HG02970 (cell line): Measurements from ENCODE around the gene SH3PXD2B.

Experiments
- ATAC-seq: cut with Tn5 transposase; IDR thresholded peaks from one replicate; pipeline ENCODE4 v1.9.1; 2021; ENCODE audit warnings: mild to moderate bottlenecking, moderate library complexity, moderate number of reproducible peaks; ENCODE audit not compliant: unreplicated experiment, low FRiP score

Gene SH3PXD2B

GRCh38 chr5:172437445-172438318, 16.6 kb downstream of the SH3PXD2B start:
- ATAC-seq, result no peak

- no peak for ATAC-seq
These were observed 17.4 kb downstream of the SH3PXD2B start for GRCh38 chr5:172436879-172437369.

- no peak for ATAC-seq
These were observed 18.0 kb downstream of the SH3PXD2B start for GRCh38 chr5:172436078-172436878.

- no peak for ATAC-seq
These were observed 18.8 kb downstream of the SH3PXD2B start for GRCh38 chr5:172435362-172436077.

GRCh38 chr5:172434251-172434650, 20.1 kb downstream of the SH3PXD2B start:
- no peak for ATAC-seq

GRCh38 chr5:172433513-172433912, 20.8 kb downstream of the SH3PXD2B start:
- ATAC-seq, result no peak

GRCh38 chr5:172433071-172433470, 21.3 kb downstream of the SH3PXD2B start:
- no peak for ATAC-seq

GRCh38 chr5:172430354-172430753, 24.0 kb downstream of the SH3PXD2B start:
- ATAC-seq, result no peak

GRCh38 chr5:172429201-172429940, 25.0 kb downstream of the SH3PXD2B start:
- ATAC-seq, result no peak

- ATAC-seq, result no peak
These were observed 25.8 kb downstream of the SH3PXD2B start for GRCh38 chr5:172428224-172429166.

- ATAC-seq, result no peak
These were observed 27.1 kb downstream of the SH3PXD2B start for GRCh38 chr5:172427202-172427601.

- ATAC-seq, result no peak
These were observed 28.2 kb downstream of the SH3PXD2B start for GRCh38 chr5:172426086-172426485.

GRCh38 chr5:172425402-172425801, 28.9 kb downstream of the SH3PXD2B start:
- ATAC-seq, result no peak

- ATAC-seq, result no peak
These were observed 29.5 kb downstream of the SH3PXD2B start for GRCh38 chr5:172424808-172425207.

GRCh38 chr5:172424111-172424490, 30.2 kb downstream of the SH3PXD2B start:
- no peak for ATAC-seq

GRCh38 chr5:172423379-172424110, 30.8 kb downstream of the SH3PXD2B start:
- no peak for ATAC-seq

GRCh38 chr5:172422255-172422654, 32.1 kb downstream of the SH3PXD2B start:
- no peak for ATAC-seq

GRCh38 chr5:172421020-172421419, 33.3 kb downstream of the SH3PXD2B start:
- ATAC-seq, result no peak
